ENCODE results near the gene ZFYVE21. TPM values are rescaled to one million over a fixed set of nuclear protein-coding genes. Genes with fewer than 3 reads are reported as not detected.
A peak's percentile ranks its signal among the peaks of the same experiment; 100 is the strongest.

The ZFYVE21 gene
- total RNA-seq, 2 experiments from 2014 or later, result 10.1 to 12.7 TPM

- ChIA-PET CTCF (no interaction called here), POLR2A (no interaction called here)
- Mint-ChIP-seq H3K27me3 (no peaks in the 10 kb centered on the region), H3K27ac (no peak overlapping the region), H3K36me3 (ENCODE audit: low read depth) (peaks cover 16% of the 10 kb centered on the region), H3K4me3 (no peak overlapping the region), H3K4me1 (no peaks in the 10 kb centered on the region), H3K9me3 (ENCODE audit: low read depth) (no peaks in the 10 kb centered on the region)
- no peak for DNase-seq
- intact Hi-C loops (cut with DNase I, micrococcal nuclease), result no loop called here
- ATAC-seq, result no peak
These were observed 15.5 kb upstream of the ZFYVE21 start for GRCh38 chr14:103699901-103700752.

GRCh38 chr14:103700753-103701490 lies 14.7 kb upstream of the ZFYVE21 start:
- H3K4me1 Mint-ChIP-seq, result no peaks in the 10 kb centered on the region
- CTCF ChIA-PET, result no interaction called here

GRCh38 chr14:103702095-103702494 lies 13.5 kb upstream of the ZFYVE21 start:
- CTCF ChIA-PET, result no interaction called here
- Mint-ChIP-seq H3K4me3 (no peak overlapping the region), H3K36me3 (ENCODE audit: low read depth) (peaks cover 18% of the 10 kb centered on the region), H3K4me1 (no peaks in the 10 kb centered on the region), H3K27me3 (no peaks in the 10 kb centered on the region), H3K9me3 (ENCODE audit: low read depth) (no peaks in the 10 kb centered on the region), H3K27ac (no peak overlapping the region)
- intact Hi-C loops (cut with DNase I, micrococcal nuclease), result no loop called here
- POLR2A ChIA-PET, result interaction anchor here (1.2 kb wide), 1 partner anchor 13 kb away, joined by 3 read pairs; the partner anchor contains the start of genes XRCC3 and ZFYVE21
- ATAC-seq (no peak), DNase-seq (no peak)

More at GRCh38 chr14:103700753-103701490, 14.7 kb upstream of the ZFYVE21 start:
- intact Hi-C loops (cut with DNase I, micrococcal nuclease), result no loop called here
- no peak for DNase-seq
- Mint-ChIP-seq H3K27ac (no peak overlapping the region), H3K36me3 (ENCODE audit: low read depth) (peaks cover 18% of the 10 kb centered on the region), H3K27me3 (no peaks in the 10 kb centered on the region), H3K4me3 (no peak overlapping the region), H3K9me3 (ENCODE audit: low read depth) (no peaks in the 10 kb centered on the region)
- peak; percentile 23 for ATAC-seq
- POLR2A ChIA-PET, result interaction anchor here (1.2 kb wide), 1 partner anchor 15 kb away, joined by 3 read pairs; the partner anchor contains the start of genes XRCC3 and ZFYVE21

- Mint-ChIP-seq H3K9me3 (ENCODE audit: low read depth) (no peaks in the 10 kb centered on the region), H3K36me3 (ENCODE audit: low read depth) (peaks cover 18% of the 10 kb centered on the region), H3K4me1 (no peaks in the 10 kb centered on the region), H3K27ac (peak overlapping the region; percentile 24), H3K27me3 (no peaks in the 10 kb centered on the region), H3K4me3 (no peak overlapping the region)
- intact Hi-C loops (cut with DNase I, micrococcal nuclease), result no loop called here
- no peak for ATAC-seq
- ChIA-PET POLR2A (no interaction called here), CTCF (interaction anchor here (0.7 kb wide), 1 partner anchor 10 kb away, joined by 3 read pairs; no protein-coding TSS in a partner anchor)
- DNase-seq, result no peak
These were observed 12.8 kb upstream of the ZFYVE21 start for GRCh38 chr14:103702497-103703432.

GRCh38 chr14:103703433-103704385 lies 11.9 kb upstream of the ZFYVE21 start:
- H3K36me3 Mint-ChIP-seq (ENCODE audit: low read depth), result peaks cover 25% of the 10 kb centered on the region
- intact Hi-C loops (cut with DNase I, micrococcal nuclease), result no loop called here

GRCh38 chr14:103704708-103705107 lies 10.9 kb upstream of the ZFYVE21 start:
- DNase-seq (no peak), ATAC-seq (no peak)
- H3K27me3 Mint-ChIP-seq, result no peaks in the 10 kb centered on the region
- peaks cover 31% of the 10 kb centered on the region for H3K36me3 Mint-ChIP-seq (ENCODE audit: low read depth)
- CTCF ChIA-PET, result no interaction called here
- no peaks in the 10 kb centered on the region for H3K9me3 Mint-ChIP-seq (ENCODE audit: low read depth)
- no peaks in the 10 kb centered on the region for H3K4me1 Mint-ChIP-seq
- intact Hi-C loops (cut with DNase I, micrococcal nuclease), result no loop called here
- no peak overlapping the region for H3K4me3 Mint-ChIP-seq
- POLR2A ChIA-PET, result interaction anchor here (0.7 to 1.4 kb wide), 2 partner anchors 9 kb away, joined by 3 read pairs; no protein-coding TSS in a partner anchor
- no peak overlapping the region for H3K27ac Mint-ChIP-seq

More at GRCh38 chr14:103703433-103704385, 11.9 kb upstream of the ZFYVE21 start:
- no peaks in the 10 kb centered on the region for H3K27me3 Mint-ChIP-seq
- POLR2A ChIA-PET, result no interaction called here
- H3K9me3 Mint-ChIP-seq (ENCODE audit: low read depth), result no peaks in the 10 kb centered on the region
- H3K27ac Mint-ChIP-seq, result peak overlapping the region; percentile 53
- no peak overlapping the region for H3K4me3 Mint-ChIP-seq
- DNase-seq (no peak), ATAC-seq (no peak)
- H3K4me1 Mint-ChIP-seq, result no peaks in the 10 kb centered on the region
- CTCF ChIA-PET, result no interaction called here

- no peak overlapping the region for H3K27ac Mint-ChIP-seq
- POLR2A ChIA-PET, result interaction anchor here (0.7 to 1.4 kb wide), 2 partner anchors 8 to 9 kb away, joined by 3 read pairs; no protein-coding TSS in a partner anchor
These were observed 10.5 kb upstream of the ZFYVE21 start for GRCh38 chr14:103705118-103705503.

GRCh38 chr14:103705504-103706284 lies 9.9 kb upstream of the ZFYVE21 start:
- intact Hi-C loops (cut with DNase I, micrococcal nuclease), result no loop called here
- H3K27me3 Mint-ChIP-seq, result no peaks in the 10 kb centered on the region
- ChIA-PET POLR2A (interaction anchor here (1.4 kb wide), 1 partner anchor 8 kb away, joined by 3 read pairs; no protein-coding TSS in a partner anchor), CTCF (interaction anchor here (0.9 to 1.1 kb wide), 3 partner anchors 15 to 111 kb away, joined by 3 read pairs; no protein-coding TSS in a partner anchor)
- DNase-seq (no peak), ATAC-seq (no peak)
- H3K36me3 Mint-ChIP-seq (ENCODE audit: low read depth), result peaks cover 31% of the 10 kb centered on the region
- H3K9me3 Mint-ChIP-seq (ENCODE audit: low read depth), result no peaks in the 10 kb centered on the region
- no peak overlapping the region for H3K4me3 Mint-ChIP-seq
- H3K4me1 Mint-ChIP-seq, result no peaks in the 10 kb centered on the region
- H3K27ac Mint-ChIP-seq, result no peak overlapping the region

More at GRCh38 chr14:103705118-103705503, 10.5 kb upstream of the ZFYVE21 start:
- intact Hi-C loops (cut with DNase I, micrococcal nuclease), result no loop called here
- no peak for DNase-seq
- Mint-ChIP-seq H3K4me1 (no peaks in the 10 kb centered on the region), H3K36me3 (ENCODE audit: low read depth) (peaks cover 31% of the 10 kb centered on the region), H3K4me3 (no peak overlapping the region), H3K27me3 (no peaks in the 10 kb centered on the region), H3K9me3 (ENCODE audit: low read depth) (no peaks in the 10 kb centered on the region)
- no peak for ATAC-seq
- CTCF ChIA-PET, result interaction anchor here (0.9 to 1.1 kb wide), 2 partner anchors 15 to 110 kb away, joined by 3 read pairs; no protein-coding TSS in a partner anchor

GRCh38 chr14:103706551-103707328 lies 8.9 kb upstream of the ZFYVE21 start:
- POLR2A ChIA-PET, result interaction anchor here (1.1 kb wide), 1 partner anchor 9 kb away, joined by 3 read pairs; the partner anchor contains the start of gene ZFYVE21
- CTCF ChIA-PET, result interaction anchor here (1.0 kb wide), 1 partner anchor 22 kb away, joined by 3 read pairs; no protein-coding TSS in a partner anchor
- Mint-ChIP-seq H3K4me1 (peaks cover 2% of the 10 kb centered on the region), H3K9me3 (ENCODE audit: low read depth) (no peaks in the 10 kb centered on the region), H3K27me3 (no peaks in the 10 kb centered on the region), H3K36me3 (ENCODE audit: low read depth) (peaks cover 37% of the 10 kb centered on the region), H3K4me3 (no peak overlapping the region), H3K27ac (no peak overlapping the region)
- DNase-seq (no peak), ATAC-seq (no peak)
- intact Hi-C loops (cut with DNase I, micrococcal nuclease), result no loop called here

All from activated CD4-positive, alpha-beta T cell treated with anti-CD3 and anti-CD28 coated beads for 36 hours (primary cell).